Ishikawa (cell line): ENCODE measurements around the gene SLC38A10.

Source experiments
- CEBPB ChIP-seq: IDR thresholded peaks from 2 replicates; pipeline ENCODE4 v1.6.1; 2012
- CREB1 ChIP-seq: IDR thresholded peaks from 2 replicates; pipeline ENCODE4 v1.6.1; 2012; ENCODE audit warnings: low read depth
- EGR1 ChIP-seq: IDR thresholded peaks from 2 replicates; pipeline ENCODE4 v1.6.1; 2012
- EP300 ChIP-seq: IDR thresholded peaks from 2 replicates; pipeline ENCODE4 v1.6.1; 2012; ENCODE audit warnings: borderline replicate concordance
- FOXM1 ChIP-seq: IDR thresholded peaks from 2 replicates; pipeline ENCODE4 v1.6.1; 2012; ENCODE audit warnings: low read depth, borderline replicate concordance
- MAX ChIP-seq: IDR thresholded peaks from 2 replicates; pipeline ENCODE4 v1.6.1; 2012
- NFIC ChIP-seq: IDR thresholded peaks from 2 replicates; pipeline ENCODE4 v1.6.1; 2012
- RAD21 ChIP-seq: IDR thresholded peaks from 2 replicates; pipeline ENCODE4 v1.6.1; 2012; ENCODE audit warnings: low read depth
- REST ChIP-seq: IDR thresholded peaks from 2 replicates; pipeline ENCODE4 v1.6.1; 2012; ENCODE audit warnings: low read depth, mild to moderate bottlenecking
- TAF1 ChIP-seq: IDR thresholded peaks from 2 replicates; pipeline ENCODE4 v1.6.1; 2012; ENCODE audit warnings: low read depth, mild to moderate bottlenecking
- TCF12 ChIP-seq: IDR thresholded peaks from 2 replicates; pipeline ENCODE4 v1.6.1; 2012; ENCODE audit warnings: low read depth
- TEAD4 ChIP-seq: IDR thresholded peaks from 2 replicates; pipeline ENCODE4 v1.6.1; 2012
- USF1 ChIP-seq: IDR thresholded peaks from 2 replicates; pipeline ENCODE4 v1.6.1; 2012
- YY1 ChIP-seq: IDR thresholded peaks from 2 replicates; pipeline ENCODE4 v1.6.1; 2012; ENCODE audit warnings: low read depth
- ZBTB7A ChIP-seq: IDR thresholded peaks from 2 replicates; pipeline ENCODE4 v1.6.1; 2012; ENCODE audit warnings: low read depth

SLC38A10 gene

GRCh38 chr17:81287152-81287551 is 8.0 kb downstream of the SLC38A10 start:
- TF ChIP-seq TAF1 (no peak), CREB1 (no peak), CEBPB (no peak), FOXM1 (no peak), REST (no peak), TEAD4 (no peak), MAX (no peak), EP300 (no peak), TCF12 (no peak), NFIC (no peak), ZBTB7A (no peak), USF1 (no peak), YY1 (no peak), EGR1 (no peak), RAD21 (no peak)

GRCh38 chr17:81286491-81287145 is 8.5 kb downstream of the SLC38A10 start:
- TF ChIP-seq REST (no peak), CEBPB (no peak), TEAD4 (no peak), RAD21 (no peak), ZBTB7A (no peak), EP300 (no peak), NFIC (no peak), EGR1 (no peak), TCF12 (no peak), TAF1 (no peak)

- no peak for TF ChIP-seq NFIC
- TF ChIP-seq YY1, result no peak
- TF ChIP-seq ZBTB7A, result no peak
- TF ChIP-seq USF1, result no peak
- no peak for TF ChIP-seq TCF12
- no peak for TF ChIP-seq EGR1
- no peak for TF ChIP-seq TEAD4
- TF ChIP-seq CREB1, result no peak
- no peak for TF ChIP-seq EP300
- no peak for TF ChIP-seq CEBPB
- no peak for TF ChIP-seq TAF1
- no peak for TF ChIP-seq RAD21
- TF ChIP-seq MAX, result no peak
- TF ChIP-seq FOXM1, result no peak
Observed at GRCh38 chr17:81285894-81286293, 9.2 kb downstream of the SLC38A10 start.

GRCh38 chr17:81285179-81285878 is 9.8 kb downstream of the SLC38A10 start:
- TF ChIP-seq NFIC, result no peak
- no peak for TF ChIP-seq REST
- TF ChIP-seq EGR1, result no peak
- no peak for TF ChIP-seq TAF1
- no peak for TF ChIP-seq FOXM1
- TF ChIP-seq TEAD4, result no peak
- no peak for TF ChIP-seq YY1
- TF ChIP-seq ZBTB7A, result no peak
- TF ChIP-seq USF1, result no peak
- no peak for TF ChIP-seq EP300
- no peak for TF ChIP-seq CEBPB
- TF ChIP-seq CREB1, result no peak
- no peak for TF ChIP-seq TCF12
- no peak for TF ChIP-seq RAD21
- no peak for TF ChIP-seq MAX
